Right lobe of liver (tissue), 4 donors: Measurements from ENCODE around the gene BLM.

Experiments
- CTCF ChIP-seq, 4 donors: fragments of 200-600 bp in 3 of 4; fragments of 450-650 bp in 1 of 4; IDR thresholded peaks; one replicate each; pipeline versions ENCODE4 v1.5.1 to v1.8.0; 2016 to 2022; ENCODE audit warnings: antibody characterized with exemption in 4 of 4, mild to moderate bottlenecking in 2 of 4
- POLR2A ChIP-seq: fragments of 450-650 bp; IDR thresholded peaks from one replicate; pipeline ENCODE4 v1.6.1; 2017; ENCODE audit warnings: antibody characterized with exemption, mild to moderate bottlenecking
- donor health status: DM: no; HTN: no; CAD: no.
- donor health status: DM: no; HTN: no; CAD: no.
- donor health status: DM: no; HTN: yes; CAD: no.

GRCh38 chr15:90708516-90708915, 8.6 kb upstream of the BLM start:
- TF ChIP-seq CTCF (IDR thresholded peaks at IDR 0.05): no peak
- TF ChIP-seq POLR2A: no peak
